ENCODE results near the gene NRM.

DNA sequence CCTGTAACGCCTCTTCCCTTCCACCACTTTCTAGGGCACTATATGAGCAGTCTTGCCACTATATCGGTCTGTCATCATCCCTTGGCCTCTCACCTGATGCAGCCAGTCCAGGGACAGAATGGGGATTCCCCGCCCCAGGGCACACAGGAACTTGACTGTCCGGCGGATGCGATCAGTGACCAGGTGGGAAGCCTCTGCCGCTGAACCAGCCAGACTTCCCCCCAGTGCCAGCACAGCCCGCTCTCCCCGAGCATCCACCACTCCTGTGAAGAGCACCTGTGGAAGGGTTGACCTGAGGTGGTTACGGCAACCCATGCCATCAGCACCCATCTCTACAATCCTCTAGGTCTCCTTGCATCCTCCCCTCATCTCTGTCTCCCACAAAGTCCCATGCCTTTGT lies 12.2 kb upstream of the NRM start:
- TF ChIP-seq CTCF (IDR thresholded peaks at IDR 0.05): no peak
- no peak for TF ChIP-seq POLR2A (IDR thresholded peaks at IDR 0.05)
- no peak for TF ChIP-seq POLR2AphosphoS5 (IDR thresholded peaks at IDR 0.05; ENCODE audit: insufficient read depth in 1 of 2, low read depth in 1 of 2)
